Measurements from ENCODE around the gene COX19. TPM values are rescaled to one million over a fixed set of nuclear protein-coding genes. Genes with fewer than 3 reads are reported as not detected.

COX19 gene
- polyA plus RNA-seq (ENCODE audit: insufficient read depth in 1 of 5, insufficient read length in 5 of 5, low replicate concordance in 1 of 5), result 10 to 100 TPM; 12.6 to 17.5 (median 14.7) TPM
- long read RNA-seq, donor 1, transcript COX19-203 (2 exons, 714 nt), result major isoform, 8 of 77 reads
- long read RNA-seq, donor 1, transcript COX19-201 (3 exons, 3,666 nt), result minor isoform, 7 of 77 reads
- long read RNA-seq, donor 1, partial matches to known transcripts, result 62 of 77 reads
- long read RNA-seq, donor 1, other reads (novel, unspliced or antisense), result 0 of 77 reads
- long read RNA-seq, donor 2, transcript COX19-201 (3 exons, 3,666 nt), result major isoform, 7 of 8 reads
- long read RNA-seq, donor 2, partial matches to known transcripts, result 0 of 8 reads
- long read RNA-seq, donor 2, other reads (novel, unspliced or antisense), result 0 of 8 reads
- long read RNA-seq, donor 3, transcript COX19-201 (3 exons, 3,666 nt), result major isoform, 8 of 13 reads
- long read RNA-seq, donor 3, transcript COX19-203 (2 exons, 714 nt), result minor isoform, 5 of 13 reads
- long read RNA-seq, donor 3, partial matches to known transcripts, result 0 of 13 reads
- long read RNA-seq, donor 3, other reads (novel, unspliced or antisense), result 0 of 13 reads
- long read RNA-seq, donor 4, partial matches to known transcripts, result 0 of 6 reads
- long read RNA-seq, donor 4, other reads (novel, unspliced or antisense), result 0 of 6 reads
- long read RNA-seq, donor 5, transcript COX19-203 (2 exons, 714 nt), result minor isoform, 5 of 18 reads
- long read RNA-seq, donor 5, transcript COX19-201 (3 exons, 3,666 nt), result major isoform, 13 of 18 reads
- long read RNA-seq, donor 5, partial matches to known transcripts, result 0 of 18 reads
- long read RNA-seq, donor 5, other reads (novel, unspliced or antisense), result 0 of 18 reads
- long read RNA-seq, donor 6, transcript COX19-201 (3 exons, 3,666 nt), result major isoform, 11 of 21 reads
- long read RNA-seq, donor 6, transcript COX19-203 (2 exons, 714 nt), result minor isoform, 10 of 21 reads
- long read RNA-seq, donor 6, partial matches to known transcripts, result 0 of 21 reads
- long read RNA-seq, donor 6, other reads (novel, unspliced or antisense), result 0 of 21 reads
- long read RNA-seq, donor 7, transcript COX19-201 (3 exons, 3,666 nt), result major isoform, 5 of 7 reads
- long read RNA-seq, donor 7, partial matches to known transcripts, result 0 of 7 reads
- long read RNA-seq, donor 7, other reads (novel, unspliced or antisense), result 0 of 7 reads
- long read RNA-seq, donor 8, partial matches to known transcripts, result 0 of 4 reads
- long read RNA-seq, donor 8, other reads (novel, unspliced or antisense), result 0 of 4 reads

GRCh38 chr7:974820-975681 lies at the start of gene COX19:
Gene COX19 (minus strand): TSS chr7:975549. CDS start chr7:975509, 40 bp downstream.
- peak; percentile 80 to 84 for DNase-seq

- no peak for DNase-seq
These were observed 49.0 kb upstream of the COX19 start for GRCh38 chr7:1024331-1024841.

DNA sequence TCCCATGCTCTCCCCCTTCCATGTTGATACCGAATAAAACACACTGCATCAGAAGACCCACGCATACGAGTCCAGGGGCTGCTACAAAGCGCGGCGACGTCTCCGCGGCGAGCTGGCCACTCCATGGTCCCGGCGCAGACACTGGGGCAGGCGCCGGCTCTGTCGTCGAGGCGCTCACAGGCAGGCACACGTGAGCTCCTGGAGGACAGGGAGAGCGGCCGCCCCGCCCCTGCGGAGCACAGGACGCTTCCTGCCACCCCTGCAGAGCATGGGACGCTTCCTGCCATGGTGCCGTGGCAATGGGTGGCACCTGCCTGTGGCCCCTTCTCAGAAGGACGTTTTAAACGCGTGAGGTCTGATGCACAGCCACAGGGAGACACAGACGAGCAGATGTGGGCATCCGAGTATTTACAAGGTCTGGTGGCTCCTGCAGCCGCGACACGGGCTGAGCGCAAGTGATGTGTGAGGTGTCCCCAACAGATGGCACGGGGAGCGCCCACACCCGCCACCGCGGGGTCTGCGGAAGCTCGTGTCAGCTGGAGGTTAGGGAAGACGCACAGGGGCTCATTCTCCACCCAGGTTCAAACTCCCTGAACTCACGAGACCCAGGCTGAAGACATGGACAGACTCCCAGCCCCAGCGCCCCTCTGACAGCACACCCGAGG lies 47.6 kb upstream of the COX19 start:
- no peak for DNase-seq

DNA sequence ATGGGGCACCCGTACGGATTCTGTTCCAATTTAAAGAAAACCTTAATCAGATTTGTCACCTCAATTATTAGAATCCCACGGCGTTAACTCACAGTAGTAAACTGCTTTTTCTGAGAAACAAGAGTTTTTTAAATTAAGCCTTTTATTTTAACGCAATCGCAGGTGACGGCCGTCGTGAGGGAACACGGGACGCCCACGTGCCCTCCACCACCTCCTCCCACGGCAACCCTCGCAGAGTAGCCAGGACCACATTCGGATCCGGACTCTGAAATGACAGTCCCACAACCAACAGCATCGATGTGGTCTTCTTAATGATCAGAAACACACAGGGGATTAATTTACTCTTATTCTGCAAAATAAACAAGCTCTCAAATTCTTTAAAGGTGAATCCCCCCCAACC lies 47.0 kb upstream of the COX19 start:
- no peak for DNase-seq

DNA sequence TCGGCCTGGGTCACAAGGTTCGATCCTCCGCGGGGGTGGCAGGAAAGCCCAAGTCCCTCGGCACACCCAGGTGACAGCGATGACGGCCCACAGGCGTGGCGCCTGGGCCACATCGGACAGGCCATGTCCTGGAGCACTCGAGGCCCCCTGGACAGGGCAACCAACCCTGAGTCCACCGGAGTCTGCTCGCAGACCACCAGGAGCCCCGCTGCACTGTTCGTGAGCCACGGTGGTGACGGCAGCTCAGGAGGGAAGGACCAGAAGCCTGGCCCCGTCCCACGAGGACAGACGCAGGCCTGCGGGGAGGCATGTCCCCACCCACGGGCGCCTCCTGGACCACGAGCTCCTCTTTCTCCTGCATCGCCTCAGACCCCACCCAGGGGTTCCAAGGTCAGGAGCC lies 46.6 kb upstream of the COX19 start:
- no peak for DNase-seq

DNA sequence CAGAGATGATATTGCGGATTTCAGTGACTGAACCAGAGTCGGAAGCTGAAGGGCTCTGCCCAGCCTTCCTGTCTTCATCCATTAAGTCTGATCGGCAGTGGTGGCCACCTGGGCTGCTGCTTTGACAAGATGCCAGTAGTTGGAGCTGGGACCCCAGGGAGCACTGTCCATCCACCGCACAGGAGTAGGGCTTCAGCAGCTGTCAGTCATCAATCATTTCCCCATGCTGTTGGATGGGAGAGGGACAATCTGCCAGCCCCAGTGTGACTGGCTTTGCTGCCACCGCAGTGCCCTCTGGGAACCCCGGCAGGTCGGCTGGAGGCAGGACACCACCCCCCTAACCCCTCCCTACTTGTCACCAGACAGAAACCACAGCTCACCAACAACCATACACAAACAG lies 46.0 kb upstream of the COX19 start:
- DNase-seq, result no peak

DNA sequence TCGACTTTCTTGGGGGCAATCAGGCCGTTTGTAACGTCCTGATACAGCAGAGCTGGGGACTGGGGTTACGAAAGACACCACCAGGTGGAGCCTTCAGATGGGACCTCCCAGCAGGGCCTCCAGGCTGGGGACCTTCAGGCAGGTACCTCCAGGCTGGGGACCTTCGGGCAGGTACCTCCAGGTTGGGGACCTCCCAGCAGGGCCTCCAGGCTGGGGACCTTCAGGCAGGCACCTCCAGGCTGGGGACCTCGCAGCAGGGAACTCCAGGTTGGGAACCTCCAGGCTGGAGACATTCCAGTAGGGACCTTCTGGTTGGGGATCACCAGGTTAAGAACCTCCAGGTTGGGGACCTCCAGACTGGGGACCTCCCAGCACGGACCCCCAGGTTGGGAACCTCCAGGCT lies 45.5 kb upstream of the COX19 start:
- no peak for DNase-seq

- no peak for DNase-seq
These were observed 44.7 kb upstream of the COX19 start for GRCh38 chr7:1019789-1020610.

- no peak for DNase-seq
These were observed 44.0 kb upstream of the COX19 start for GRCh38 chr7:1019255-1019785.

DNA sequence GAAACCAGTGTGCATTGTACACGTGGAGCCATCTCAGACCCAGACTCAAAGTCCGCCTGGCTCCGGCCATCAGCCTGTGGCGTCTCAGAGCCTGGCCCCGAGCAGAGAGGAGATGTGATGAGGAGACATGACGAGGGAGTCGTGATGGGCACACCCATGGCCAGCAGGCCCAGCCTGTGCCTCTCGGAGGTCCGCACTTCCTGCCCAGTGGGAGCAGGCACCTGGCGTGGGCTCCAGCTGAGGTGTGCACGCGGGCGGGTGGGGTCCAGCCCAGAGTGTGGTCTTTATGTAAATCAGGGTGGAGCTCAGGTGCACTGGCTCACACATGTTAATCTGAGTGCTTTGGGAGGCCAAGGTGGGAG lies 43.0 kb upstream of the COX19 start:
- no peak for DNase-seq

DNA sequence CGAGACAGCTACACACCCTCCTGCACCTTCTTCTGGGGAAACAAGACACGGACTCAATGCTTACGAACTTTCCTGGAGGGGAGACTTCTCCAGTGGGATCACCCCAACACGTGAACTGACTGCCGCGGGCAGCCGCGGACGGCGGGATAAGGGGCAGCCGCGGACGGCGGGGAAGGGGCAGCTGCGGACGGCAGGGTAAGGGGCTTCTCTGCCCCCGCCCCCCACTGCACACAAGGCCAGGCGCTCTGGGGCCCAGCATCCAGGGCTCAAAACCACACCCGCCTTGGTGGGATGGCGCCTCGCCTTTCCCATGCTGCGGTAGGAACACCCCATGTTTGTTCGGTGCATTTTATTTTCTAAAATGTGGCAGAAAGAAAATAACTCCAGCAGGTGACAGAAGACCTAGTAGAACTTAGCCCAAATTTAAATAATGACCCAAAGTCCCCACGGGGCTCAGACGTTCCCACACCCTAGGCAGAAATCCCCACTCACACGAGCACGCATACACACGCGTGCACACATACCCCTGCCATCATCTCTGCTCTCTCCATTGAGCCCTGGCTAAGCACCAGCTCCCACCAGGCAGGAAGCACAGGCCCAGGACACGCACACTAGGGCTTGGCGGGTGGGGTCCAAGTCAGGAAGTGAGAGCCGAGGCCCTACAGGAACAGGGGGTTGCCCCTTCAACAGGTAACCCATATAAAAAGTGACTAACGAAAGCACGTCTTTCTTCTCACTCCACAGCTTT lies 42.4 kb upstream of the COX19 start:
- no peak for DNase-seq

GRCh38 chr7:1016577-1017531 lies 41.5 kb upstream of the COX19 start:
- no peak for DNase-seq

GRCh38 chr7:1015196-1016121 lies 40.1 kb upstream of the COX19 start:
- no peak for DNase-seq

DNA sequence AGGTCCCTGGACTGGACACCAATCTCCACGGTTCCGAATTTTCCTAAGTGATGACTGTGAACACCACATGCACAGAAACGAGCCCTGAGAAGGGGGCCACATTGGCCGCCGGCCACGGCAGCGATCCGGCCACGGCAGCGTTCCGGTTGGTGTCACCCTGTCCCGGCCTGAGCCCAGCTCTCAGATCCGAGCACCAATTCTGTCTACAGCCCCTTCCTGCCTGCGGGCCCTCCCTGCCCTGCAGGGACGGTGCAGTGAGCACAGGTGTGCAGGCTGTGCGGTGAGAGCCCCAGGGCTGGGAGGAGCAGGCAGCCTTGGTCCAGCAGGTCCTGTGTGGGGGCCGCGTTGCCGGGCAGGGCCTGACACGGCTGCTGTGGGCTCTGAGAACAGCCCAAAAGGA lies 39.3 kb upstream of the COX19 start:
- DNase-seq, result no peak

DNA sequence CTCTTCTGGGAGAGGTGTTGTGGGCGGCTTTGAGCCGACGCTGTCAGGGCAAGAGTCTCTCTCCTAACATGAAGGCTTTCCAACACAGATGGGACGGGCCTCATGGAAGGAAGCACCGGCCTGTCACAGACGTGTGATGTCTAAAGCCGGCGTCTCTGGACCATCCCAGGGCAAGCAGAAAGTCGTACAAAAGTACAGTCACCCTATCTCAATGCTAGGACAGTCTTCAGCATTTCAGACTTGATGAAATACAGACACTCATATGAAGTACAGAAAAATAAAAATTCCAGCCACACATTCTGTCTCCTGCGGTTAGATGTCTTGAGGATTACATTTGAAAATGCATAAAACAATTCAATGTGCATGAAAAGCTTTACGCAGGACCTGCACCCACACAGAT lies 38.2 kb upstream of the COX19 start:
- DNase-seq, result no peak

- DNase-seq, result no peak
These were observed 37.4 kb upstream of the COX19 start for GRCh38 chr7:1012716-1013095.
